ENCODE measurements around the gene RAPGEF2. TPM values are rescaled to one million over a fixed set of nuclear protein-coding genes. Genes with fewer than 3 reads are reported as not detected.

RAPGEF2 gene
- total and polyA plus RNA-seq, 9 of the 15 experiments (the other 6 are each of a cell fraction or from before 2014, with no cell fraction given) = 3.1 to 32.6 (median 23.1) TPM

GRCh38 chr4:159319027-159319426, 216.1 kb downstream of the RAPGEF2 start (continued):
- TF ChIP-seq SMAD2 (IDR thresholded peaks at IDR 0.05; ENCODE audit: low read depth, low read length) = no peak
- no peak for TF ChIP-seq PTRF (tag; IDR thresholded peaks at IDR 0.05)
- no peak for TF ChIP-seq ZNF586 (CRISPR knock-in tag; conservative IDR thresholded peaks at IDR 0.05)
- TF ChIP-seq GTF2A2 (tag; IDR thresholded peaks at IDR 0.05) = no peak
- TF ChIP-seq MAFF (IDR thresholded peaks at IDR 0.05; ENCODE audit: low read length) = no peak
- no peak for TF ChIP-seq TCF3 (CRISPR knock-in tag; IDR thresholded peaks at IDR 0.05)
- no peak for TF ChIP-seq HINFP (tag; conservative IDR thresholded peaks at IDR 0.05; ENCODE audit: low read depth)
- TF ChIP-seq TSHZ1 (CRISPR knock-in tag; IDR thresholded peaks at IDR 0.05) = no peak
- TF ChIP-seq EGR1 (conservative IDR thresholded peaks at IDR 0.05) = no peak
- no peak for TF ChIP-seq SMARCE1 (IDR thresholded peaks at IDR 0.05)
